T follicular helper cell (primary cell): ENCODE measurements around the gene GAS2L1.

ENCODE experiments used
- DNase-seq: peaks from one replicate; pipeline ENCODE4 v3.0.0-alpha.2; 2020; ENCODE audit warnings: low read depth
- total RNA-seq, 2 experiments: gene quantifications; one replicate each; lab custom pipeline; 2026; lab: John Stamatoyannopoulos, UW

GAS2L1 gene
- 0.43 to 2.0 reads per million in 2 experiments for total RNA-seq

GRCh38 chr22:29306175-29306834 lies at the start of gene GAS2L1:
GAS2L1 (plus strand) TSS chr22:29306650; CDS start chr22:29308106, 1,456 bp downstream.
- no peak for DNase-seq

GRCh38 chr22:29257751-29258181 lies 48.7 kb upstream of the GAS2L1 start:
- DNase-seq: no peak

GRCh38 chr22:29258407-29259252 lies 47.8 kb upstream of the GAS2L1 start:
- no peak for DNase-seq

- DNase-seq: no peak
Observed at GRCh38 chr22:29259253-29259899, 47.1 kb upstream of the GAS2L1 start.

GRCh38 chr22:29260031-29260560 lies 46.4 kb upstream of the GAS2L1 start:
- no peak for DNase-seq

GRCh38 chr22:29260601-29261315 lies 45.7 kb upstream of the GAS2L1 start:
- DNase-seq: no peak

GRCh38 chr22:29263791-29264276 lies 42.6 kb upstream of the GAS2L1 start:
- DNase-seq: no peak

GRCh38 chr22:29265305-29265704 lies 41.1 kb upstream of the GAS2L1 start:
- no peak for DNase-seq

GRCh38 chr22:29265929-29266328 lies 40.5 kb upstream of the GAS2L1 start:
- no peak for DNase-seq

- no peak for DNase-seq
Observed at GRCh38 chr22:29266564-29267461, 39.6 kb upstream of the GAS2L1 start.

GRCh38 chr22:29267462-29267857 lies 39.0 kb upstream of the GAS2L1 start:
- DNase-seq: no peak

GRCh38 chr22:29267858-29268510 lies 38.5 kb upstream of the GAS2L1 start, which contains the start of the genes EWSR1 and RHBDD3:
EWSR1 (plus strand) TSS chr22:29268268; CDS start chr22:29268337, 69 bp downstream.
RHBDD3 (minus strand) TSS chr22:29267981; CDS start chr22:29265626, 2,355 bp downstream.
- DNase-seq: peak; percentile 91

- DNase-seq: peak; percentile 19
Observed at GRCh38 chr22:29268511-29269229, 37.8 kb upstream of the GAS2L1 start.

- no peak for DNase-seq
Observed at GRCh38 chr22:29269230-29269604, 37.2 kb upstream of the GAS2L1 start.

GRCh38 chr22:29269731-29270474 lies 36.5 kb upstream of the GAS2L1 start:
- DNase-seq: no peak

- DNase-seq: no peak
Observed at GRCh38 chr22:29270475-29271271, 35.8 kb upstream of the GAS2L1 start.

GRCh38 chr22:29272624-29273023 lies 33.8 kb upstream of the GAS2L1 start:
- DNase-seq: no peak
